ENCODE measurements around the gene CEMIP2. TPM values are rescaled to one million over a fixed set of nuclear protein-coding genes. Genes with fewer than 3 reads are reported as not detected.

The CEMIP2 gene
- total and polyA plus RNA-seq, 2 donors (not counting 3 experiments of a cell fraction or from before 2014, with no cell fraction given): 41.6 to 44.3 TPM

GRCh38 chr9:71760901-71761300 is 7.4 kb downstream of the CEMIP2 start:
- H3K36me3 ChIP-seq (ENCODE audit: control insufficient read depth in 2 of 2, extremely low read depth in 1 of 2, insufficient read depth in 2 of 2, low read length in 2 of 2): no peaks in the 10 kb centered on the region
- H3K4me1 ChIP-seq (ENCODE audit: control insufficient read depth, extremely low read depth, insufficient read depth, low read length): peaks cover 38% of the 10 kb centered on the region
- TF ChIP-seq JUN (IDR thresholded peaks at IDR 0.05; ENCODE audit: borderline replicate concordance, insufficient read depth, insufficient read length, low read depth) (no peak), MYC (IDR thresholded peaks at IDR 0.05; ENCODE audit: low read depth, low read length) (no peak), EZH2 (IDR thresholded peaks at IDR 0.05; ENCODE audit: borderline replicate concordance, low read depth, low read length, severe bottlenecking) (no peak), MAX (IDR thresholded peaks at IDR 0.05; ENCODE audit: insufficient read depth, insufficient read length) (no peak), POLR2A (IDR thresholded peaks at IDR 0.05; ENCODE audit: low read depth, low read length) (no peak), GATA2 (IDR thresholded peaks at IDR 0.05; ENCODE audit: insufficient read depth, insufficient read length, low read depth, low read length) (no peak), FOS (IDR thresholded peaks at IDR 0.05; ENCODE audit: borderline replicate concordance, insufficient read depth, low read length) (no peak), POLR2AphosphoS5 (IDR thresholded peaks at IDR 0.05; ENCODE audit: insufficient read depth, low read depth, low read length) (no peak)
- TF ChIP-seq, protein P1, sequence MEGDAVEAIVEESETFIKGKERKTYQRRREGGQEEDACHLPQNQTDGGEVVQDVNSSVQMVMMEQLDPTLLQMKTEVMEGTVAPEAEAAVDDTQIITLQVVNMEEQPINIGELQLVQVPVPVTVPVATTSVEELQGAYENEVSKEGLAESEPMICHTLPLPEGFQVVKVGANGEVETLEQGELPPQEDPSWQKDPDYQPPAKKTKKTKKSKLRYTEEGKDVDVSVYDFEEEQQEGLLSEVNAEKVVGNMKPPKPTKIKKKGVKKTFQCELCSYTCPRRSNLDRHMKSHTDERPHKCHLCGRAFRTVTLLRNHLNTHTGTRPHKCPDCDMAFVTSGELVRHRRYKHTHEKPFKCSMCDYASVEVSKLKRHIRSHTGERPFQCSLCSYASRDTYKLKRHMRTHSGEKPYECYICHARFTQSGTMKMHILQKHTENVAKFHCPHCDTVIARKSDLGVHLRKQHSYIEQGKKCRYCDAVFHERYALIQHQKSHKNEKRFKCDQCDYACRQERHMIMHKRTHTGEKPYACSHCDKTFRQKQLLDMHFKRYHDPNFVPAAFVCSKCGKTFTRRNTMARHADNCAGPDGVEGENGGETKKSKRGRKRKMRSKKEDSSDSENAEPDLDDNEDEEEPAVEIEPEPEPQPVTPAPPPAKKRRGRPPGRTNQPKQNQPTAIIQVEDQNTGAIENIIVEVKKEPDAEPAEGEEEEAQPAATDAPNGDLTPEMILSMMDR (IDR thresholded peaks at IDR 0.05; ENCODE audit: extremely low read depth in 1 of 2, insufficient read depth in 1 of 2, low read depth in 1 of 2, low read length in 2 of 2): no peak
- no peak overlapping the region for H3K4me3 ChIP-seq (replicated peaks in 1 of 3; ENCODE audit: insufficient read depth in 1 of 3, low read depth in 1 of 3, low read length in 3 of 3)
- H4K20me1 ChIP-seq (replicated peaks; ENCODE audit: control insufficient read depth, extremely low read depth, insufficient read depth, low read length): no peaks in the 10 kb centered on the region
- DNase-seq (ENCODE audit: low read depth, low spot score) (no peak), FAIRE-seq (no peak)
- ChIA-PET CTCF (interaction anchor here (1.8 kb wide), 1 partner anchor 44 kb away, joined by 7 read pairs; no protein-coding TSS in a partner anchor), POLR2A (no interaction called here)
- H3K9ac ChIP-seq (replicated peaks; ENCODE audit: extremely low read depth, insufficient read depth, low read length): no peak overlapping the region
- H3K27ac ChIP-seq (ENCODE audit: insufficient read depth, low read depth, low read length): no peak overlapping the region
- peaks cover 51% of the 10 kb centered on the region for H3K79me2 ChIP-seq (ENCODE audit: control insufficient read depth, insufficient read depth, low read length)
- H3K9me1 ChIP-seq (replicated peaks; ENCODE audit: control insufficient read depth, extremely low read depth, insufficient read depth, low read length): no peaks in the 10 kb centered on the region
- no peak overlapping the region for H3K4me2 ChIP-seq (ENCODE audit: insufficient read depth, low read length)
- BruUV-seq (replicated peaks): no TSS peak
- intact Hi-C loops (cut with micrococcal nuclease): loop anchor here (10.0 kb wide), 1 partner anchor 616 kb away; no protein-coding TSS in a partner anchor
- dilution Hi-C loops (cut with MboI; ENCODE audit: extremely low pct_ligation_motif_present, low sequenced_read_pairs): no loop called here
- H2AFZ ChIP-seq (ENCODE audit: low read depth, low read length): no peak overlapping the region
- H3K9me3 ChIP-seq (replicated peaks; ENCODE audit: control insufficient read depth, insufficient read depth, low read length): no peaks in the 10 kb centered on the region
- no peaks in the 10 kb centered on the region for H3K27me3 ChIP-seq (ENCODE audit: control insufficient read depth in 2 of 2, insufficient read depth in 2 of 2, low read length in 2 of 2)
